Gastroesophageal sphincter (tissue), 4 donors: ENCODE data around the gene CPNE1. TPM values are rescaled to one million over a fixed set of nuclear protein-coding genes. Genes with fewer than 3 reads are reported as not detected.

ENCODE experiments used
- ATAC-seq: fragments of 150-250 bp; one replicate; pipeline ENCODE4 v1.9.1; 2016; ENCODE audit warnings: mild to moderate bottlenecking, moderate library complexity
- H3K27ac ChIP-seq, 4 donors: fragments of 200-600 bp; sonication (generic) in 3 of 4; 1 replicate in 3 of 4; 2 replicates in 1 of 4; pipeline ENCODE4 v1.5.1; 2016 to 2019
- H3K27me3 ChIP-seq: fragments of 200-600 bp; sonication (generic); one replicate; pipeline ENCODE4 v1.5.1; 2019
- H3K36me3 ChIP-seq, 2 donors: fragments of 200-600 bp; sonication (generic); one replicate each; pipeline ENCODE4 v1.5.1; 2019; ENCODE audit warnings: control low read depth in 1 of 2
- H3K4me1 ChIP-seq, 3 donors: fragments of 200-600 bp; sonication (generic); 1 replicate in 2 of 3; 2 replicates in 1 of 3; pipeline ENCODE4 v1.5.1; 2016 to 2019; ENCODE audit warnings: control low read depth in 2 of 3
- H3K4me3 ChIP-seq, 2 donors: fragments of 200-600 bp; sonication (generic); one replicate each; pipeline ENCODE4 v1.5.1; 2019; ENCODE audit warnings: mild to moderate bottlenecking in 1 of 2, moderate library complexity in 1 of 2
- H3K9me3 ChIP-seq, 3 donors: fragments of 200-600 bp; sonication (generic); one replicate each; pipeline ENCODE4 v1.5.1; 2017 to 2019; ENCODE audit warnings: control low read depth in 2 of 3
- CTCF ChIP-seq, 4 experiments: fragments of 200-600 bp in 2 of 4; fragments of 450-650 bp in 2 of 4; sonication (generic) in 1 of 4; IDR thresholded peaks; one replicate each; pipeline ENCODE4 v1.5.1; 2017 to 2019; ENCODE audit warnings: antibody characterized with exemption in 4 of 4, mild to moderate bottlenecking in 2 of 4, moderate library complexity in 2 of 4
- EP300 ChIP-seq: sonication (generic); formaldehyde crosslinking; IDR thresholded peaks from one replicate; pipeline ENCODE4 v1.6.1; 2017; ENCODE audit warnings: antibody characterized with exemption, mild to moderate bottlenecking
- POLR2A ChIP-seq, 2 donors: fragments of 450-650 bp; IDR thresholded peaks; one replicate each; pipeline ENCODE4 v1.6.1; 2017; ENCODE audit warnings: antibody characterized with exemption in 2 of 2, mild to moderate bottlenecking in 2 of 2, moderate library complexity in 1 of 2
- POLR2AphosphoS5 ChIP-seq: sonication (generic); formaldehyde crosslinking; IDR thresholded peaks from one replicate; pipeline ENCODE4 v1.6.1; 2017; ENCODE audit warnings: antibody characterized with exemption
- WGBS, 2 donors: methylation state at CpG; one replicate each; pipeline ENCODE4 v1.1.5; 2018; ENCODE audit warnings: low coverage in 1 of 2; 5-methylcytosine and 5-hydroxymethylcytosine counted together
- total RNA-seq, 4 donors: library from RNA; depleted of rRNA; stranded (reverse); fragments of >200 nt; gene quantifications; one replicate each; pipeline ENCODE4 v1.1.0, GENCODE V29; 2016

CPNE1 gene
- total RNA-seq, 4 donors from 2014 or later: 43.8 to 131 (median 95.2) TPM

DNA sequence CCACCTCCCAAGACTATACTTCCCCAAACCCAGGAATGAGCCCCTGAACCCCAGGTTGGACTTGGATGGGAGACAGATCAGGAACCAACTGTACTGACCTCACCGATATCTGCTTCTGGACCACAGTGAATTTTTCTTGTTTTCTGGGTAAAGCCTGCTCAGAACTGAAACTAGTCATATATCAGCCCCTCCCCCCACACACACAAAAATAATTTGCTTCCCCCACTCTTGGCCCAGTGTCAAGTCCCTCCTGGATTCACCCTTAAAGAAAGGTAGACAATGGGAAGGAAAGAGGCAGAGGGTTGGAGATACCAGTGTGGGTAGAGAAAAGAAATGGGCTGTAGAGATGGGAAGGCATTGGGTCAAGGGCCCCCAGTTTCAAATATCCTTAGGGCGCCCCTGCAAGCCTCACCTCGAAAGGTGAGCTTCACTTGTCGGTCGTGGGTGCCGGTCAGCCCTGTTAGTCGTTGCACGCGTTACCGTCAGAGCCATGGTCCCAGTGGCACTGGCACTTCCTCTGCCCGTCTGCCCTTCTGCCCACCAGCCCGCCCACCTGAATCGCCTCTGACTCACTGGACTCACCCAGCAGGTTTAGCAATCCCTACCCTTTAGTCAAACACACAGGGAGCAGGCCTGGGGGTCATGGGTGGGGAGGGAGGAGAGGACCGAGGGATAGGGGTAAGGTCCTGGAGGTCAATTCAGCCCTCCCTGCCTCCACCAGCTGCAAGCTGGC is 57.5 kb downstream of the CPNE1 start:
- no peaks in the 10 kb centered on the region for H3K9me3 ChIP-seq
- peaks cover 1% of the 10 kb centered on the region for H3K27me3 ChIP-seq
- TF ChIP-seq EP300: no peak
- TF ChIP-seq CTCF (IDR thresholded peaks at IDR 0.05): no peak
- no peak for TF ChIP-seq POLR2AphosphoS5
- TF ChIP-seq POLR2A (IDR thresholded peaks at IDR 0.05): no peak
- H3K27ac ChIP-seq: no peak overlapping the region
- WGBS, 2 donors: 70 to 100% methylated on average over 1 to 3 of the region's 14 CpGs
- H3K36me3 ChIP-seq: no peaks in the 10 kb centered on the region
- ATAC-seq: no peak
- H3K4me3 ChIP-seq: no peak overlapping the region
- H3K4me1 ChIP-seq: peaks cover 0 to 2% (median 0%) of the 10 kb centered on the region in 3 donors

DNA sequence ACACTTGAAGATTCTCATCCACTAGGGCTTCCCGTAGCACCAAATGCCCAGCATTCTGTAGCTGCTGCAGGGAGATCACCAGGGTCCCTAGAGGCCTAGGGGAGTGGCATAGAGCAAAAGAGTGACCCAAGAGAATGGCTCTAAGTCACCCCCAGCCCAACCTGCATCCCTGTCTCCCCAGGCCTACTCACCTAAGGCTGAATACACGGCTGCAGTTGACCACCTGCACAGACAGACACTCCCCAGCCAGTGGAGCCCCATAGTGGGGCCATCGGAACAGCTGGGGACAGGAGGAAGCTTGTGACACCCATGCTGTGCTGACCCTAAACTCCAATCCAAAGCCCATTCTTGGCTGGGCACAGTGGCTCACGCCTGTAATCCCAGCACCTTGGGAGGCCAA is 58.6 kb downstream of the CPNE1 start:
- no peaks in the 10 kb centered on the region for H3K9me3 ChIP-seq
- ATAC-seq: no peak
- peaks cover 0 to 12% (median 6%) of the 10 kb centered on the region in 3 donors for H3K4me1 ChIP-seq
- peaks cover 8% of the 10 kb centered on the region for H3K27me3 ChIP-seq
- WGBS, 2 donors: 100% methylated on average over 1 of the region's 4 CpGs; no CpG with 5 or more reads in 1 of the 2 donors
- no peak for TF ChIP-seq POLR2A (IDR thresholded peaks at IDR 0.05)
- no peak for TF ChIP-seq CTCF (IDR thresholded peaks at IDR 0.05)
- no peak for TF ChIP-seq EP300
- TF ChIP-seq POLR2AphosphoS5: no peak
- H3K27ac ChIP-seq: no peak overlapping the region
- no peaks in the 10 kb centered on the region for H3K36me3 ChIP-seq
- no peak overlapping the region for H3K4me3 ChIP-seq

DNA sequence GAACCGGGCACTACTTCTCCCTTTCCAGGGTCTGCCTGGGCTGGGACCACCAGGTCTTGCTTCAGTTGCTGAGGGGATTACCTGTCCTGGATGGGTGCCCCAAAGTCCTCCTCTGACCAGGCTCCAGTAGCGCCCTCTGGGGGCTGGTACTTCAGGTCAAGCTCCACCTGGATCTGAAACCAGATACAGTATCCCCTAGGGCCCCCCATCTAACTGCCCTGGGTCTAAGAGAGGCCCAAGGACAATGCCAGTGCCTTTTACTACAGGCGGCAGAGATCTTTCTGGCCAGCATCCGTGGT is 60.3 kb downstream of the CPNE1 start:
- Histone ChIP-seq H3K36me3 (no peaks in the 10 kb centered on the region), H3K4me1 (peaks cover 0 to 21% (median 12%) of the 10 kb centered on the region in 3 donors), H3K4me3 (no peak overlapping the region), H3K9me3 (no peaks in the 10 kb centered on the region), H3K27me3 (peaks cover 25% of the 10 kb centered on the region), H3K27ac (no peak overlapping the region)
- ATAC-seq: no peak
- WGBS, 2 donors: 60 to 64% methylated on average over 1 to 3 of the region's 4 CpGs
- TF ChIP-seq EP300: no peak
- no peak for TF ChIP-seq POLR2A (IDR thresholded peaks at IDR 0.05)
- TF ChIP-seq CTCF (IDR thresholded peaks at IDR 0.05): peak in 1 of 4 experiments; percentile 23
- no peak for TF ChIP-seq POLR2AphosphoS5

DNA sequence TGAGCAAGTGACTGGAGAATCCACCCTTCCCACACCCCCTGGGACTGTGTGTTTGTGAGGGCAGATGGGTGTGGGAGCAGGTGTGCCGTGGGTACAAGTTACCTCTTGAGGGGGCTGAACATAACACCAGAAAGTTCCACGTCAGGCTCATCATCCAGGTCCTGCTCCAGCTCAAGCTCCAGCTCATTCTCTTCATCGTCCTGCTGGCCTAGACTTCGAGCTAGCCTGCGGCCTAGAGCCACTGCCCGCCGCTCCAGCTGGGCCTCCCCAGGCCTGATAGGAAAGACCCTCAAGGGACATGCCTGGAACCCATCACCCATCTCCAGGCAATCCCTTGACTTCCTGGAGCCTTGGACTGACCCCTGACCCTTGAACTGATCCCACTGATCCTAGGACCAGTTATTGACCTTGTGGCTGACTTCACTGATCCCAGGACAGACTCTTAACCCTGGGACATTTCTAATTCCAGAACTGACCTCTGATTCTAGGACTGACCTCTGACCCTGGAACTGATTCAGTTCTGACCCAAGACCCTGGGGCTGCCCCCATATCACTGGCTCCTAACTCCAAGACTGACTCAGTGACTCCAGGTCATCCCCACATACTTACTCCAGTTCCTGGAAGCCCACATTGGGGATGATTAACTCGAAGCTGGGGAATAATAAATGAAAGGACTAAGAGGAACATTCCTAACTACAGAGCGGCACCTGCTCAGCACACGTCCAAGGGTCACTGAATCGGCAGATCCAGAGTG is 60.8 kb downstream of the CPNE1 start:
- ATAC-seq: no peak
- H3K4me1 ChIP-seq: peaks cover 0 to 21% (median 12%) of the 10 kb centered on the region in 3 donors
- no peak overlapping the region for H3K4me3 ChIP-seq
- WGBS, 2 donors: 91% methylated on average over 9 of the region's 11 CpGs; no CpG with 5 or more reads in 1 of the 2 donors
- peaks cover 30% of the 10 kb centered on the region for H3K27me3 ChIP-seq
- H3K9me3 ChIP-seq: no peaks in the 10 kb centered on the region
- H3K27ac ChIP-seq: no peak overlapping the region
- TF ChIP-seq POLR2AphosphoS5: no peak
- TF ChIP-seq POLR2A (IDR thresholded peaks at IDR 0.05): no peak
- no peak for TF ChIP-seq CTCF (IDR thresholded peaks at IDR 0.05)
- TF ChIP-seq EP300: no peak
- H3K36me3 ChIP-seq: no peaks in the 10 kb centered on the region
